HFFc6 (cell line): ENCODE measurements around the gene PRKD3. TPM values are rescaled to one million over a fixed set of nuclear protein-coding genes. Genes with fewer than 3 reads are reported as not detected.

ENCODE experiments used
- DNase-seq: peaks from one replicate; pipeline ENCODE4 v3.0.0-alpha.2; 2018
- H3K27ac Mint-ChIP-seq: 2 replicates; pipeline ENCODE4 v1.8.0; 2020; ENCODE audit warnings: mild to moderate bottlenecking, mixed read lengths
- H3K27me3 Mint-ChIP-seq: 2 replicates; pipeline ENCODE4 v1.8.0; 2021; ENCODE audit warnings: mild to moderate bottlenecking, moderate library complexity, mixed read lengths; ENCODE audit not compliant: insufficient read depth
- H3K36me3 Mint-ChIP-seq: 2 replicates; pipeline ENCODE4 v1.8.0; 2021; ENCODE audit warnings: low read depth, mixed read lengths
- H3K4me1 Mint-ChIP-seq: 2 replicates; pipeline ENCODE4 v1.8.0; 2020; ENCODE audit warnings: low read depth, mixed read lengths
- H3K4me3 Mint-ChIP-seq: 2 replicates; pipeline ENCODE4 v1.8.0; 2020; ENCODE audit warnings: mild to moderate bottlenecking, moderate library complexity, mixed read lengths
- H3K9me3 Mint-ChIP-seq: 2 replicates; pipeline ENCODE4 v1.8.0; 2020; ENCODE audit warnings: mild to moderate bottlenecking, mixed read lengths
- CTCF ChIP-seq: fragments of 200-600 bp; sonication (generic); IDR thresholded peaks from 2 replicates; pipeline ENCODE4 v1.5.0; 2021; ENCODE audit warnings: antibody characterized with exemption, mild to moderate bottlenecking
- total RNA-seq, 6 experiments: library from RNA; stranded (reverse); fragmentation: NEBNext Ultra II Directional; extraction: Animal tissue kit (Norgen Biotek cat#: 25700); gene quantifications; 2 replicates in 1 of 6; 3 replicates in 5 of 6; pipeline ENCODE4 v1.2.3, GENCODE V29; 2021

Gene PRKD3
- total RNA-seq, 6 experiments from 2014 or later, result 19.9 to 33.7 (median 27.5) TPM

DNA sequence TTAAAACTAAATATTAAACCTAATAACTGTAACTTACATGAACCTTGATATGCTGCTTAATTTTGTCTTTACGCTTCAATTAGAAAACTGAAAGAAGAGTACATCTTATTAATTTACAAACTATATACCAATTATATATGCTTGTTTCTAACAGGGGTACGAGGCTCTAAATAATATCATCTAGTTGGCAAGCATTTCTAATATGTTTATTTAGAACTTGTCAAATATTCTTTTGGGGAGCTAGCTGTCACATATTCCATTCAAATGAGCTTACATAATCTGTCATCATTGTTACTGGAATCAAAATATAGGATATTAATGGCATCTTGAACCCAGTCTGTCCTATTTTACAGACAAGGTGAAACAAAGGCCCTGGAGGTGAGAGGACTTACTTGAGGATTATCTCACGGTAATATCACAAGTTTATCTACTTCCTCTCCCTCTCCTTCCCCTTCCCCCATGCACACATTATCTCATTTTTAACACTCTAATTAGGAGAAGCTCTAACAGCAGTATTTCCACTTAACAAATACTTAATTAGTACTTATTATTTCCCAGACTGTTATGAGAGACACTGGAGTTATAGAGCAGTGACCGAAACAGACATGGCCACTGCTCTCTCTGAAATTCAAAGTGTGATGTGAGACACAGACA lies 3.5 kb downstream of the PRKD3 start:
- no peak for DNase-seq
- Mint-ChIP-seq H3K36me3 (peaks cover 14% of the 10 kb centered on the region), H3K9me3 (no peaks in the 10 kb centered on the region), H3K4me1 (peaks cover 67% of the 10 kb centered on the region), H3K27me3 (no peaks in the 10 kb centered on the region), H3K27ac (peak overlapping the region; percentile 24; the same call in 1 of the 2 replicates), H3K4me3 (peak overlapping the region; percentile 3; the same call in 1 of the 2 replicates)
- no peak for TF ChIP-seq CTCF

DNA sequence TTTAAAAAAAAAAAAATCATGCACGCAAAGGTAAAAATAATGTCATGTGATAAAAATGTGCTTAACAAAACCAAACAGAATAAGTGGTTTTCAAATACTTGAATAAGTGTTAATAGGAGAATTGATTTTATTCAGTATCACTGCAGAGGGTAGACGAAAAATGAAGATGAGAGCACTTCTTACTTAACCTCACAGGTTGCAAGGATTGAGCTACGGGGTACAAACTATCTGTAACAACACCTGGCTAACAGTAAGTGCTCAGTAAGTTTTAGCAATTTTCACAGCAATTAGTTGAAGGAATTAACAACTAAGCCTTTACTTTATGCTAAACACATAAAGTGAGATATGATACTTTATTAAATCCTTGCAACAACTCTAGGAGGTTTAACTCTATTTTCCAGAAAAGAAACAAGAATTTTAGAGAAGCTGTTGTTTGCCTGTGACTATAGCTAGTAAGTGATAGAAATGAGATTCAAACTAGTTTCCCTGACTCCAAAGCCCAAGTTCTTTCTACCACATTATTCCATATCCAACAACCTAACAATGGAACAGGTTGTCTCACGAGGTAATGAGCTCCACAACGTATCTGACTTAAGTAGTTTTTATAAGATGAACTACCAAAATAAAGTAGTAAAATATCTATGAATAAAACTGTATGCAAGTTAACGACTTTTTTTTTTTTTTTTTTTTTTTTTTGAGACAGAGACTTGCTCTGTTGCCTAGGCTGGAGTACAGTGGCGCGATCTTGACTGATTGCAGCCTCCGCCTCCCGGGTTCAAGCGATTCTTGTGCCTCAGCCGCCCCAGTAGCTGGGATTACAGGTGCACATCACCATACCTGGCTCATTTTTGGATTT lies 4.7 kb downstream of the PRKD3 start:
- Mint-ChIP-seq H3K27me3 (no peaks in the 10 kb centered on the region), H3K4me3 (no peak overlapping the region), H3K27ac (no peak overlapping the region), H3K9me3 (no peaks in the 10 kb centered on the region), H3K4me1 (peaks cover 58% of the 10 kb centered on the region), H3K36me3 (peaks cover 19% of the 10 kb centered on the region)
- DNase-seq, result no peak
- no peak for TF ChIP-seq CTCF

- Mint-ChIP-seq H3K27ac (peak overlapping the region; percentile 20), H3K36me3 (peaks cover 12% of the 10 kb centered on the region), H3K4me3 (no peak overlapping the region), H3K9me3 (no peaks in the 10 kb centered on the region), H3K4me1 (peaks cover 54% of the 10 kb centered on the region), H3K27me3 (no peaks in the 10 kb centered on the region)
- DNase-seq, result peak; percentile 46
- TF ChIP-seq CTCF, result no peak
These were observed 6.2 kb downstream of the PRKD3 start for GRCh38 chr2:37318401-37318800.

GRCh38 chr2:37317746-37318145 lies 6.9 kb downstream of the PRKD3 start:
- peaks cover 57% of the 10 kb centered on the region for H3K4me1 Mint-ChIP-seq
- H3K27ac Mint-ChIP-seq, result peak overlapping the region; percentile 20
- H3K27me3 Mint-ChIP-seq, result no peaks in the 10 kb centered on the region

GRCh38 chr2:37316181-37316580 lies 8.5 kb downstream of the PRKD3 start:
- DNase-seq, result no peak
- TF ChIP-seq CTCF, result no peak
- Mint-ChIP-seq H3K27ac (no peak overlapping the region), H3K9me3 (no peaks in the 10 kb centered on the region), H3K4me1 (peaks cover 54% of the 10 kb centered on the region), H3K27me3 (no peaks in the 10 kb centered on the region), H3K4me3 (no peak overlapping the region), H3K36me3 (peaks cover 8% of the 10 kb centered on the region; the same call in 1 of the 2 replicates)

More at GRCh38 chr2:37317746-37318145, 6.9 kb downstream of the PRKD3 start:
- TF ChIP-seq CTCF, result no peak
- H3K9me3 Mint-ChIP-seq, result no peaks in the 10 kb centered on the region
- no peak overlapping the region for H3K4me3 Mint-ChIP-seq
- peaks cover 8% of the 10 kb centered on the region; the same call in 1 of the 2 replicates for H3K36me3 Mint-ChIP-seq
- DNase-seq, result no peak
